ENCODE data around the gene TBCK. TPM values are rescaled to one million over a fixed set of nuclear protein-coding genes. Genes with fewer than 3 reads are reported as not detected.

The TBCK gene
- total and polyA plus RNA-seq, 2 of the 8 experiments (the other 6 are each of a cell fraction or from before 2014, with no cell fraction given): 10.2 to 18.7 TPM

DNA sequence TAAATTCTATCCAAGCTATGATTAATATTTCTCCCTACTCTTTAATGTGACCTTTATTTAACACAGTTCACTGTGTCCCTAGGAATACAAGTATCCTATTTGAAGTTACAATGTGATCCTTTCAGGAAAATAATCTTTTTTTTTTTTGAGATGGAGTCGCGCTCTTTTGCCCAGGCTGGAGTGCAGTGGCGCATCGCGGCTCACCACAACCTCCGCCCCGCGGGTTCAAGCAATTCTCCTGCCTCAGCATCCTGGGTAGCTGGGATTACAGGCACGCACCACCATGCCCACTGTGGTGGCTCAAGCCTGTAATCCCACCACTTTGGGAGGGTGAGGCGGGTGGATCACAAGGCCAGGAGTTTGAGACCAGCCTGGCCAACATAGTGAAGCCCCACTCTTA, 21.9 kb downstream of the TBCK start:
- H3K9ac ChIP-seq (replicated peaks in 1 of 4; ENCODE audit: extremely low read depth in 1 of 4, low read depth in 3 of 4, low read length in 3 of 4): no peak overlapping the region
- no peak overlapping the region for H4K5ac ChIP-seq (ENCODE audit: insufficient read length, low read depth, low read length)
- peaks cover 2% of the 10 kb centered on the region; the same call in 1 of the 2 replicates for H3K23me2 ChIP-seq (ENCODE audit: low read depth, low read length)
- no peak overlapping the region for H2BK20ac ChIP-seq (ENCODE audit: low read length)
- H3K27ac ChIP-seq (ENCODE audit: low read depth, low read length): no peak overlapping the region
- H3K4me2 ChIP-seq (ENCODE audit: insufficient read depth in 1 of 2, low read depth in 2 of 2, low read length in 2 of 2): no peak overlapping the region
- CTCF ChIA-PET (ENCODE audit: partially characterized antibody): interaction anchor here (1.3 kb wide), 1 partner anchor 28 kb away, joined by 3 read pairs; no protein-coding TSS in a partner anchor
- no peak overlapping the region for H3K4ac ChIP-seq (replicated peaks; ENCODE audit: insufficient read length, low read depth, low read length)
- H3K27me3 ChIP-seq (replicated peaks in 1 of 4; ENCODE audit: control insufficient read depth in 3 of 4, extremely low read depth in 1 of 4, insufficient read depth in 3 of 4, low read length in 3 of 4): no peaks in the 10 kb centered on the region
- H3K36me3 ChIP-seq (ENCODE audit: control insufficient read depth in 2 of 4, insufficient read depth in 4 of 4, low read length in 3 of 4): peaks cover 0 to 11% (median 3%) of the 10 kb centered on the region in 4 experiments; a peak in 3 of 8 replicates
- no peaks in the 10 kb centered on the region for H3K79me1 ChIP-seq (ENCODE audit: low read depth, low read length)
- H3K14ac ChIP-seq (ENCODE audit: insufficient read length): no peak overlapping the region
- DNase-seq (ENCODE audit: low read depth in 1 of 2, low spot score in 2 of 2) (no peak), FAIRE-seq (no peak)
- TF ChIP-seq POLR2A (IDR thresholded peaks at IDR 0.05; ENCODE audit: control extremely low read depth in 1 of 2, low read depth in 2 of 2, low read length in 2 of 2) (no peak), CTBP2 (IDR thresholded peaks at IDR 0.05; ENCODE audit: borderline replicate concordance, insufficient read depth, insufficient read length, low read length) (no peak)
- no peak overlapping the region for H3K4me3 ChIP-seq (ENCODE audit: extremely low read depth in 1 of 4, insufficient read depth in 2 of 4, low read depth in 3 of 4, low read length in 4 of 4)
- no peaks in the 10 kb centered on the region for H3K9me3 ChIP-seq (ENCODE audit: insufficient read depth in 2 of 2, low read depth in 1 of 2, low read length in 1 of 2)
- no peak overlapping the region for H2AFZ ChIP-seq (ENCODE audit: low read length)
- peaks cover 0 to 3% (median 0%) of the 10 kb centered on the region in 4 experiments; a peak in 1 of 7 replicates for H3K4me1 ChIP-seq (replicated peaks in 1 of 4; ENCODE audit: control insufficient read depth in 3 of 4, insufficient read depth in 4 of 4, low read length in 3 of 4)
- no peak overlapping the region for H3K56ac ChIP-seq (replicated peaks; ENCODE audit: insufficient read length, low read depth, low read length)
- POLR2A ChIA-PET (ENCODE audit: partially characterized antibody): no interaction called here
- no peaks in the 10 kb centered on the region for H4K20me1 ChIP-seq (replicated peaks in 1 of 2; ENCODE audit: control insufficient read depth in 1 of 2, insufficient read depth in 2 of 2, low read length in 2 of 2)
- H2AK5ac ChIP-seq (ENCODE audit: low read depth, low read length): no peak overlapping the region
- no peak overlapping the region for H2BK15ac ChIP-seq (ENCODE audit: low read length)
- no peak overlapping the region for H4K8ac ChIP-seq (ENCODE audit: extremely low read depth, insufficient read depth, low read length)
- WGBS, 2 experiments (ENCODE audit: extremely low coverage in 1 of 2, insufficient coverage in 1 of 2, insufficient read length in 1 of 2, insufficient replicate concordance in 2 of 2, low coverage in 1 of 2, low lambda C conversion rate in 2 of 2, missing lambda C conversion rate in 1 of 2): 91% methylated on average over 10 of the region's 10 CpGs; no CpG with 5 or more reads in 1 of the 2 experiments
- no peak overlapping the region for H2BK120ac ChIP-seq (replicated peaks; ENCODE audit: low read depth, low read length)
- H3K18ac ChIP-seq (ENCODE audit: extremely low read depth, low read length): no peak overlapping the region
- H4K91ac ChIP-seq (replicated peaks; ENCODE audit: insufficient read length, low read length): no peak overlapping the region
- H3K23ac ChIP-seq (ENCODE audit: insufficient read length): no peak overlapping the region
- H2BK12ac ChIP-seq (ENCODE audit: low read depth, low read length): no peak overlapping the region
- no peak overlapping the region for H2BK5ac ChIP-seq (ENCODE audit: low read depth, low read length)
- no peaks in the 10 kb centered on the region for H3K79me2 ChIP-seq (ENCODE audit: control insufficient read depth in 1 of 2, insufficient read depth in 2 of 2, low read length in 2 of 2)
